K562 (cell line): Measurements from ENCODE around the gene POLR3G. TPM values are rescaled to one million over a fixed set of nuclear protein-coding genes. Genes with fewer than 3 reads are reported as not detected.

Experiments
- CREB5 ChIP-seq: fragments of 250-450 bp; sonication (Bioruptor Pico); IDR thresholded peaks from 2 replicates; pipeline ENCODE4 v1.5.0; 2020; ENCODE audit warnings: mild to moderate bottlenecking
- HNRNPUL1 ChIP-seq: fragments of 200-400 bp; formaldehyde crosslinking; IDR thresholded peaks from 2 replicates; pipeline ENCODE4 v1.6.1; 2017; ENCODE audit warnings: low read length
- MGA ChIP-seq: fragments of 450-650 bp; IDR thresholded peaks from 2 replicates; pipeline ENCODE4 v1.6.1; 2016; ENCODE audit warnings: mild to moderate bottlenecking, moderate library complexity
- PHB ChIP-seq: fragments of 250-450 bp; sonication (Bioruptor Pico); IDR thresholded peaks from 2 replicates; pipeline ENCODE4 v1.5.0; 2021
- RAD51 ChIP-seq: fragments of 450-650 bp; IDR thresholded peaks from 2 replicates; pipeline ENCODE4 v1.7.1; 2016; ENCODE audit warnings: low read depth, mild to moderate bottlenecking, borderline replicate concordance
- polyA plus RNA-seq, 8 experiments: library from polyadenylated mRNA; depleted of rRNA in 4 of 8; stranded (reverse) in 5 of 8; unstranded in 3 of 8; fragments of >200 nt; fragmentation: Nextera tagmentation in 2 of 8; fragmentation: Illumina TruSeq in 1 of 8; extraction: Ambion mirVana in 2 of 8; extraction: Trizol in 1 of 8; gene quantifications; 2 replicates each; pipeline versions ENCODE4 v1.2.1 to v1.2.3, GENCODE V29; 2011 to 2014; ENCODE audit warnings: inconsistent platforms in 1 of 8, missing spikeins in 1 of 8
- total RNA-seq, 7 experiments: library from RNA; depleted of rRNA in 6 of 7; stranded (reverse); fragments of >200 nt in 6 of 7; fragmentation: Illumina TruSeq in 2 of 7; extraction: Trizol in 2 of 7; gene quantifications; 2 replicates each; pipeline versions ENCODE4 v1.2.1 to v1.2.3, GENCODE V29; 2011 to 2021; ENCODE audit warnings: low replicate concordance in 1 of 7

Gene POLR3G
- total and polyA plus RNA-seq, 9 of the 15 experiments (the other 6 are each of a cell fraction or from before 2014, with no cell fraction given) = 39.0 to 111 (median 59.0) TPM

DNA sequence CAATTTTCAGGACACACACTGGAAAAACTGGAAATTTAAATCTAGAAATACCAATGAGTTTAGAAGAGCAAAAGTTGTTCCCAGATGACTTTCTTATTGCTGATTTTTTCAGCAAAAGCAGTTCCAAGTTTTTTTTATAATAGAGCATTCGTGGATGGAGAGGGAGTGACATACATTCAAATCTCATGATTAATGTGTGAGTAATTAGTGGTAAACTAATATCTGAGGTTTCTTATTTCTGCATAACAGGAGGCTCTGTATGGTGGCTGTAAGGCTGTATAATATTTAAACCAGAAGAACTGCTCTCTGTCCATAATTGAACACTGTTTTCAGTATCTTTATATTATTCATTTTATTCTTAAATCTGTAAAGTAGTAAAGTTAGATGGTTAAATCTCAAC lies 28.9 kb downstream of the POLR3G start (continued):
- TF ChIP-seq MGA (no peak), PHB (CRISPR knock-in tag) (no peak), CREB5 (CRISPR knock-in tag) (no peak), HNRNPUL1 (no peak), RAD51 (no peak)
